HUDEP-2 (cell line): ENCODE results near the gene KRT4.
A peak's percentile ranks its signal among the peaks of the same experiment; 100 is the strongest.

Source experiments
- DNase-seq, 76 experiments: peaks; one replicate each; lab custom pipeline; 2025; ENCODE audit not compliant: unreplicated experiment in 76 of 76; lab: John Stamatoyannopoulos, UW

KRT4 gene

GRCh38 chr12:52794479-52795331, 19.2 kb downstream of the KRT4 start:
- DNase-seq = no peak

GRCh38 chr12:52792185-52793029, 21.5 kb downstream of the KRT4 start:
- no peak for DNase-seq

- DNase-seq = no peak
These were observed 22.4 kb downstream of the KRT4 start for GRCh38 chr12:52791271-52792184.

GRCh38 chr12:52790427-52791270, 23.3 kb downstream of the KRT4 start:
- no peak for DNase-seq

- DNase-seq = peak in 41 of 76 experiments; percentile 5 to 66 (median 26)
These were observed 24.1 kb downstream of the KRT4 start for GRCh38 chr12:52789637-52790426.

- DNase-seq = no peak
These were observed 24.9 kb downstream of the KRT4 start for GRCh38 chr12:52788876-52789636.

GRCh38 chr12:52788192-52788875, 25.6 kb downstream of the KRT4 start:
- DNase-seq = no peak

GRCh38 chr12:52787324-52788191, 26.4 kb downstream of the KRT4 start:
- no peak for DNase-seq

- DNase-seq = no peak
These were observed 29.0 kb downstream of the KRT4 start for GRCh38 chr12:52784909-52785308.

GRCh38 chr12:52783563-52784316, 30.2 kb downstream of the KRT4 start:
- DNase-seq = no peak

- no peak for DNase-seq
These were observed 31.4 kb downstream of the KRT4 start for GRCh38 chr12:52782502-52782901.

- no peak for DNase-seq
These were observed 32.4 kb downstream of the KRT4 start for GRCh38 chr12:52781399-52782082.

- DNase-seq = no peak
These were observed 34.0 kb downstream of the KRT4 start for GRCh38 chr12:52779914-52780313.

GRCh38 chr12:52778833-52779232, 35.1 kb downstream of the KRT4 start:
- DNase-seq = no peak

GRCh38 chr12:52777566-52777965, 36.4 kb downstream of the KRT4 start:
- no peak for DNase-seq
